Activated CD8-positive, alpha-beta T cell treated with anti-CD3 and anti-CD28 coated beads for 36 hours (primary cell): ENCODE measurements around the gene FBXW11. TPM values are rescaled to one million over a fixed set of nuclear protein-coding genes. Genes with fewer than 3 reads are reported as not detected.
"Not testable (repeated sequence)": the region's sequence is repeated elsewhere in the genome, so short reads cannot be mapped to it uniquely, and the experiment has no call there.

Source experiments
- ATAC-seq: fragments of 200-7000 bp; cut with Tn5 transposase; one replicate; pipeline ENCODE4 v1.10.0; 2021; ENCODE audit warnings: mild to moderate bottlenecking, moderate library complexity
- CTCF ChIA-PET: fragments of 350-600 bp; sonication (Branson Sonifier 250); formaldehyde crosslinking; loops from one replicate; lab custom pipeline; 2021; ENCODE audit warnings: antibody characterized with exemption; lab: Charles Lee
- POLR2A ChIA-PET: fragments of 350-600 bp; sonication (Branson Sonifier 250); formaldehyde crosslinking; loops from one replicate; lab custom pipeline; 2021; ENCODE audit warnings: antibody characterized with exemption; lab: Charles Lee
- DNase-seq: peaks from one replicate; pipeline ENCODE4 v3.0.0-alpha.2; 2020
- H3K27ac Mint-ChIP-seq: one replicate; pipeline ENCODE4 v1.8.0; 2021; ENCODE audit warnings: mild to moderate bottlenecking, mixed read lengths
- H3K27me3 Mint-ChIP-seq: one replicate; pipeline ENCODE4 v1.8.0; 2021; ENCODE audit warnings: mixed read lengths
- H3K36me3 Mint-ChIP-seq: one replicate; pipeline ENCODE4 v1.8.0; 2021; ENCODE audit warnings: low read depth, mixed read lengths
- H3K4me1 Mint-ChIP-seq: one replicate; pipeline ENCODE4 v1.8.0; 2021; ENCODE audit warnings: low read depth, mixed read lengths
- H3K4me3 Mint-ChIP-seq: one replicate; pipeline ENCODE4 v1.8.0; 2021; ENCODE audit warnings: mild to moderate bottlenecking, moderate library complexity, mixed read lengths
- H3K9me3 Mint-ChIP-seq: one replicate; pipeline ENCODE4 v1.8.0; 2021; ENCODE audit warnings: mixed read lengths
- CTCF ChIP-seq: fragments of 200-600 bp; IDR thresholded peaks from one replicate; pipeline ENCODE4 v1.8.0; 2022; ENCODE audit warnings: antibody characterized with exemption, mild to moderate bottlenecking
- intact Hi-C: fragments of 100-400 bp; cut with micrococcal nuclease; formaldehyde crosslinking; loops from one replicate; pipeline ENCODE4 v1.10.0; 2022
- total RNA-seq, 2 experiments: library from RNA; stranded (reverse); gene quantifications; one replicate each; pipeline ENCODE4 v1.2.3, GENCODE V29; 2021

Gene FBXW11
- total RNA-seq, 2 experiments from 2014 or later = 49.3 to 52.6 TPM

GRCh38 chr5:171978016-171978415 is 28.4 kb downstream of the FBXW11 start:
- ATAC-seq = peak; percentile 69
- Mint-ChIP-seq H3K4me3 (no peak overlapping the region), H3K9me3 (peaks cover 23% of the 10 kb centered on the region), H3K27me3 (no peaks in the 10 kb centered on the region), H3K4me1 (peaks cover 56% of the 10 kb centered on the region), H3K27ac (peak overlapping the region; percentile 29), H3K36me3 (peaks cover 57% of the 10 kb centered on the region)
- TF ChIP-seq CTCF = no peak
- intact Hi-C loops = no loop called here
- POLR2A ChIA-PET = interaction anchor here (1.4 to 3.0 kb wide), 2 partner anchors 15 to 17 kb away, joined by 6 to 9 read pairs; no protein-coding TSS in a partner anchor
- CTCF ChIA-PET = interaction anchor here (0.9 to 1.9 kb wide), 3 partner anchors 8 to 18 kb away, joined by 3 to 8 read pairs (median 4); no protein-coding TSS in a partner anchor
- DNase-seq = no peak

DNA sequence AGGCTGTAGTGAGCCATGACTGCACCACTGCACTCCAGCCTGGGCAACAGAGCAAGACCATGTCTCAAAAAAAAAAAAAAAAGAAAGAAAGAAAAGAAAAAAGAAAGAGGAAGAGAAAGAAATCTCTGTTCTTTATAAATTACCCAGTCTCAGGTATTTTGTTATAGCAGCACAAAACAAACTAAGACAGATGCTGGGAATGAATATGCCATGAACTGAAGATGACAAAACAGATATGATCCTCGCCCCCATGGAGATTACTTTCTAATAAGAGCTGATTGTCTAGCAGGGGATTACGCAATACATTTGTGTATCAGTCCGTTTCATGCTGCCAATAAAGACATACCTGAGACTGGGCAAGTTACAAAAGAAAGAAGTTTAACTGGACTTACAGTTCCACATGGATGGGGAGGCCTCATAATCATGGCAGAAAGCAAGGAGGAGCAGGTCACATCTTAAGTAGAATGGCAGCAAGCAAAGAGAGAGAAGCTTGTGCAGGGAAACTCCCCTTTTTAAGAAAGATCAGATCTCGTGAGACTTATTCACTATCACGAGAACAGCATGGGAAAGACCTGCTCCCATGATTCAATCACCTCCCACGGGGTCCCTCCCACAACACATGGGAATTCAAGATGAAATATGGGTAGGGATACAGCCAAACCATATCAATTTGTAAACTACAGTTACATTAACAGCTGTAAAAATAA is 29.0 kb downstream of the FBXW11 start:
- Mint-ChIP-seq H3K4me1 (peaks cover 55% of the 10 kb centered on the region), H3K36me3 (peaks cover 54% of the 10 kb centered on the region), H3K27ac (peak overlapping the region; percentile 29), H3K9me3 (peaks cover 23% of the 10 kb centered on the region)
- peak; percentile 9 for ATAC-seq
- intact Hi-C loops, H3K4me3 Mint-ChIP-seq, DNase-seq, H3K27me3 Mint-ChIP-seq: not testable (repeated sequence)
- POLR2A ChIA-PET = interaction anchor here (1.2 to 3.0 kb wide), 3 partner anchors 14 to 29 kb away, joined by 3 to 9 read pairs (median 6); partner anchors contain the start of gene FBXW11
- CTCF ChIA-PET = interaction anchor here (0.9 to 1.9 kb wide), 2 partner anchors 15 to 17 kb away, joined by 3 to 8 read pairs; no protein-coding TSS in a partner anchor

GRCh38 chr5:171975877-171976667 is 30.4 kb downstream of the FBXW11 start:
- no peak for TF ChIP-seq CTCF
- Mint-ChIP-seq H3K4me3 (no peak overlapping the region), H3K27me3 (no peaks in the 10 kb centered on the region), H3K4me1 (peaks cover 50% of the 10 kb centered on the region), H3K27ac (no peak overlapping the region), H3K9me3 (peaks cover 15% of the 10 kb centered on the region), H3K36me3 (peaks cover 48% of the 10 kb centered on the region)
- DNase-seq (no peak), ATAC-seq (no peak)
- intact Hi-C loops = no loop called here
- ChIA-PET POLR2A (interaction anchor here (1.2 to 3.0 kb wide), 2 partner anchors 13 to 30 kb away, joined by 3 to 9 read pairs; partner anchors contain the start of gene FBXW11), CTCF (no interaction called here)

- ATAC-seq (no peak), DNase-seq (no peak)
- TF ChIP-seq CTCF = no peak
- Mint-ChIP-seq H3K36me3 (peaks cover 50% of the 10 kb centered on the region), H3K27ac (peak overlapping the region; percentile 48), H3K27me3 (no peaks in the 10 kb centered on the region), H3K4me1 (peaks cover 56% of the 10 kb centered on the region), H3K9me3 (peaks cover 16% of the 10 kb centered on the region), H3K4me3 (no peak overlapping the region)
- intact Hi-C loops = no loop called here
- ChIA-PET POLR2A (interaction anchor here (1.5 kb wide), 1 partner anchor 29 kb away, joined by 5 read pairs; no protein-coding TSS in a partner anchor), CTCF (interaction anchor here (0.9 to 2.6 kb wide), 2 partner anchors 11 to 64 kb away, joined by 3 to 6 read pairs; no protein-coding TSS in a partner anchor)
These were observed 31.1 kb downstream of the FBXW11 start for GRCh38 chr5:171975262-171975876.

- ATAC-seq (no peak), DNase-seq (no peak)
- CTCF ChIA-PET = interaction anchor here (0.6 to 1.3 kb wide), 2 partner anchors 8 to 553 kb away, joined by 3 to 4 read pairs; no protein-coding TSS in a partner anchor
- Mint-ChIP-seq H3K4me3 (no peak overlapping the region), H3K27ac (peak overlapping the region; percentile 36), H3K9me3 (peaks cover 10% of the 10 kb centered on the region), H3K4me1 (peaks cover 57% of the 10 kb centered on the region), H3K27me3 (no peaks in the 10 kb centered on the region), H3K36me3 (peaks cover 50% of the 10 kb centered on the region)
- POLR2A ChIA-PET = interaction anchor here (1.1 kb wide), 1 partner anchor 11 kb away, joined by 4 read pairs; no protein-coding TSS in a partner anchor
- no peak for TF ChIP-seq CTCF
- intact Hi-C loops = no loop called here
These were observed 35.6 kb downstream of the FBXW11 start for GRCh38 chr5:171970826-171971225.
